Astrocyte (in vitro differentiated cells and primary cell): ENCODE results near the gene MOB1A. TPM values are rescaled to one million over a fixed set of nuclear protein-coding genes. Genes with fewer than 3 reads are reported as not detected.

Source experiments
- DNase-seq: peaks from one replicate; pipeline ENCODE4 v3.0.0-alpha.2; 2010; ENCODE audit warnings: low read depth
- FAIRE-seq: peaks from 2 replicates; lab custom pipeline; 2011; peaks lifted over from hg19 to GRCh38; lab: Jason Lieb, UNC
- H2AFZ ChIP-seq: 2 replicates; pipeline ENCODE4 v1.6.0; 2012; ENCODE audit warnings: low read depth, low read length, inconsistent platforms
- H3K27ac ChIP-seq: 2 replicates; pipeline ENCODE4 v1.5.1; 2011; ENCODE audit warnings: low read depth, low read length, inconsistent platforms
- H3K27me3 ChIP-seq: 2 replicates; pipeline ENCODE4 v1.6.0; 2011; ENCODE audit warnings: low read length, inconsistent platforms; ENCODE audit not compliant: insufficient read depth
- H3K36me3 ChIP-seq: 2 replicates; pipeline ENCODE4 v1.5.1; 2011; ENCODE audit warnings: low read length, inconsistent platforms; ENCODE audit not compliant: insufficient read depth
- H3K4me1 ChIP-seq: 2 replicates; pipeline ENCODE4 v1.5.1; 2011; ENCODE audit warnings: low read length, inconsistent platforms; ENCODE audit not compliant: insufficient read depth
- H3K4me2 ChIP-seq: 2 replicates; pipeline ENCODE4 v1.6.0; 2012; ENCODE audit warnings: low read length, inconsistent platforms
- H3K4me3 ChIP-seq: 2 replicates; pipeline ENCODE4 v1.5.1; 2011; ENCODE audit warnings: low read depth, mild to moderate bottlenecking, low read length, inconsistent platforms; ENCODE audit not compliant: insufficient read depth
- H3K79me2 ChIP-seq: 2 replicates; pipeline ENCODE4 v1.6.0; 2012; ENCODE audit warnings: mild to moderate bottlenecking, low read length, inconsistent platforms; ENCODE audit not compliant: insufficient read depth
- H3K9ac ChIP-seq: 2 replicates; pipeline ENCODE4 v1.6.0; 2012; ENCODE audit warnings: mild to moderate bottlenecking, low read length, inconsistent platforms
- H3K9me3 ChIP-seq: 2 replicates; pipeline ENCODE4 v1.5.1; 2012; ENCODE audit warnings: low read depth, mild to moderate bottlenecking, low read length, inconsistent platforms; ENCODE audit not compliant: insufficient read depth
- H4K20me1 ChIP-seq: 2 replicates; pipeline ENCODE4 v1.6.0; 2012; ENCODE audit warnings: low read length, inconsistent platforms; ENCODE audit not compliant: insufficient read depth
- H3K27ac Mint-ChIP-seq: one replicate; pipeline ENCODE4 v1.8.0; 2021; ENCODE audit warnings: mild to moderate bottlenecking, mixed read lengths; ENCODE audit not compliant: unreplicated experiment
- H3K27me3 Mint-ChIP-seq: one replicate; pipeline ENCODE4 v1.8.0; 2021; ENCODE audit warnings: low read depth, mixed read lengths; ENCODE audit not compliant: unreplicated experiment
- H3K36me3 Mint-ChIP-seq: one replicate; pipeline ENCODE4 v1.8.0; 2021; ENCODE audit warnings: low read depth, mixed read lengths; ENCODE audit not compliant: unreplicated experiment
- H3K4me1 Mint-ChIP-seq: one replicate; pipeline ENCODE4 v1.8.0; 2021; ENCODE audit warnings: low read depth, mixed read lengths; ENCODE audit not compliant: unreplicated experiment
- H3K4me3 Mint-ChIP-seq: one replicate; pipeline ENCODE4 v1.8.0; 2021; ENCODE audit warnings: mild to moderate bottlenecking, moderate library complexity, mixed read lengths; ENCODE audit not compliant: unreplicated experiment
- H3K9me3 Mint-ChIP-seq: one replicate; pipeline ENCODE4 v1.8.0; 2021; ENCODE audit warnings: mild to moderate bottlenecking, mixed read lengths; ENCODE audit not compliant: unreplicated experiment
- CTCF ChIP-seq: IDR thresholded peaks from 2 replicates; pipeline ENCODE4 v1.5.1; 2011; ENCODE audit warnings: low read depth, mild to moderate bottlenecking, inconsistent platforms, low read length, moderate library complexity; ENCODE audit not compliant: insufficient read depth
- EZH2 ChIP-seq: IDR thresholded peaks from 2 replicates; pipeline ENCODE4 v1.6.1; 2012; ENCODE audit warnings: mild to moderate bottlenecking, low read length, inconsistent platforms; ENCODE audit not compliant: insufficient read depth
- total RNA-seq: library from RNA; stranded (reverse); gene quantifications from 2 replicates; pipeline ENCODE4 v1.2.1, GENCODE V29; 2021

MOB1A gene
- total RNA-seq, 1 donor from 2014 or later, result 116 TPM

- Mint-ChIP-seq H3K27me3 (no peaks in the 10 kb centered on the region), H3K4me3 (no peak overlapping the region), H3K27ac (no peak overlapping the region), H3K4me1 (no peaks in the 10 kb centered on the region), H3K36me3 (peaks cover 4% of the 10 kb centered on the region), H3K9me3 (no peaks in the 10 kb centered on the region)
- FAIRE-seq (no peak), DNase-seq (no peak)
- no peaks in the 10 kb centered on the region for H3K27me3 ChIP-seq
- no peak overlapping the region for H3K9ac ChIP-seq
- no peaks in the 10 kb centered on the region for H3K9me3 ChIP-seq
- H3K4me2 ChIP-seq, result no peak overlapping the region
- peaks cover 17% of the 10 kb centered on the region for H3K4me1 ChIP-seq
- H3K4me3 ChIP-seq, result no peak overlapping the region
- no peak overlapping the region for H3K27ac ChIP-seq
- TF ChIP-seq EZH2 (no peak), CTCF (no peak)
- peaks cover 12% of the 10 kb centered on the region for H4K20me1 ChIP-seq
- peaks cover 15% of the 10 kb centered on the region for H3K36me3 ChIP-seq
- H2AFZ ChIP-seq, result no peak overlapping the region
- peaks cover 11% of the 10 kb centered on the region for H3K79me2 ChIP-seq
Observed at GRCh38 chr2:74149247-74149525, 29.5 kb downstream of the MOB1A start.

- H3K4me2 ChIP-seq, result peak overlapping the region; percentile 99
- TF ChIP-seq CTCF, result no peak
- TF ChIP-seq EZH2, result no peak
- Mint-ChIP-seq H3K4me1 (no peaks in the 10 kb centered on the region), H3K27me3 (no peaks in the 10 kb centered on the region), H3K9me3 (no peaks in the 10 kb centered on the region), H3K36me3 (peaks cover 3% of the 10 kb centered on the region), H3K4me3 (no peak overlapping the region), H3K27ac (no peak overlapping the region)
- H3K9me3 ChIP-seq, result no peaks in the 10 kb centered on the region
- peaks cover 14% of the 10 kb centered on the region for H3K36me3 ChIP-seq
- no peaks in the 10 kb centered on the region for H3K27me3 ChIP-seq
- DNase-seq (no peak), FAIRE-seq (no peak)
- H3K9ac ChIP-seq, result peak overlapping the region; percentile 85
- peak overlapping the region; percentile 92 for H2AFZ ChIP-seq
- H3K27ac ChIP-seq, result peak overlapping the region; percentile 44
- peaks cover 12% of the 10 kb centered on the region for H4K20me1 ChIP-seq
- H3K4me1 ChIP-seq, result peaks cover 17% of the 10 kb centered on the region
- H3K4me3 ChIP-seq, result peak overlapping the region; percentile 81
- peaks cover 11% of the 10 kb centered on the region for H3K79me2 ChIP-seq
Observed at GRCh38 chr2:74148457-74149246, 30.0 kb downstream of the MOB1A start.
